Panc1 (cell line): ENCODE data around the gene ADSL.

Experiments
- CTCF ChIP-seq: fragments of 450-650 bp; IDR thresholded peaks from 2 replicates; pipeline ENCODE4 v1.5.1; 2017; ENCODE audit warnings: mild to moderate bottlenecking
- REST ChIP-seq, 2 experiments: IDR thresholded peaks; 2 replicates each; pipeline ENCODE4 v1.6.1; 2011 to 2012; ENCODE audit warnings: low read depth in 2 of 2, control low read depth in 1 of 2, low read length in 1 of 2, mild to moderate bottlenecking in 1 of 2, moderate library complexity in 1 of 2; ENCODE audit not compliant: insufficient read depth in 1 of 2

DNA sequence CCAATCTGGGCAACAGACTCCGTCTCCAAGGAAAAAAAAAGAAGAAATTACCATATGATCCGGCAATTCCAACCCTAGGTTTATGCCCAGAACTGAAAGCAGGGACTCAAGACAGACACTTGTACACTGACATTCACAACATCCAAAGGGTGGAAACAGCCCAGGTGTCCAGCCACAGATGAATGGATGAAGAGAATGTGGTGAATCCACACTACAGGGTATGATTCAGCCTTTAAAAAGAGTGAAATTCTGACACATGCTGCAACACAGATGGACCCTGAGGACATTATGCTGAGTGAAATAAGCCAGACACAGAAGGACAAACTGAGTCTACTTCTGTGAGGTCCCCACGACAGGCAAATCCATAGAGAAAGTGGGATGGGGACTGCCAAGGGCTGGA is 68.0 kb downstream of the ADSL start:
- TF ChIP-seq CTCF (no peak), REST (IDR thresholded peaks at IDR 0.05; ENCODE audit: insufficient read depth in 1 of 2, low read depth in 2 of 2, low read length in 1 of 2) (no peak)
